GM19324 (cell line): ENCODE results near the gene RHBDD1.
A peak's percentile ranks its signal among the peaks of the same experiment; 100 is the strongest.

ENCODE experiments used
- ATAC-seq: cut with Tn5 transposase; IDR thresholded peaks from one replicate; pipeline ENCODE4 v1.9.1; 2021; ENCODE audit warnings: mild to moderate bottlenecking, moderate library complexity; ENCODE audit not compliant: unreplicated experiment, low FRiP score

The RHBDD1 gene

DNA sequence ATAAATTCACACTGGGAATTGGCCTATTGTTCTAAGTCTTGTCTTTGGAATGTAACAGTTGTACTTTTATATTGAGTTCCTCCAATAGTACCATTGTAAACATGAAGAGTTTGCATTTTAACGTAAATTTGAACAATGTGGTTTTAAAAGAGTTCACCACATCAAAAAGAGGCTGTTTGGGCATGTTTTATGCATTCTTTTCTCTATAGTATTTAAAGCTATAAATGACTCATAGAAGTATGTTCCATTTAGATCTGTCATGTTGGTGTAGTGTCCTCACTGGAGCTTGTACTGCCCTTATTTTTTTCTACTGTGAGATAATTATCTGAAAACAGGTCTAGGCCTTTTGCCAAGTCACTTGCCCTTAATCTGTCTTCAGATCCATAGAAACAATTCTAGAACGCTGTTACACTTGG, 141.9 kb downstream of the RHBDD1 start:
- ATAC-seq: no peak

DNA sequence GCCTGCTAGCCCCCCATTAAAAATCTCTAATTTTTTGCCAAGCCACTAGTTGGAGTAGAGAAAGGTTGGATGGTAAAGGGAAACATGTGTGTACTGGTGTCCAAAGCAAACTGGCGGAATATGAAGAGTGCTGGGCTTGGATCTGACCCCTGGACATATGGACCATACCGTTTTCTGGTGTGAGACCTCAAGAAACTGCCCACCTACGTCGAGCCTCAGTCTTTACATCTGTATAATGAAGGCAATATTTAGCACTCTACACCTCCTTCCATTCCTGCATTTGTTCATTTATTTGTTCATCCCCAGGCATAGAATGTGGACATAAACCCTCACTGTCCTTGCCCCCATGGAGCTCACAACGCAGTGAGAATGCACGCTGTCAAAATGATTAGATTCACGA, 142.4 kb downstream of the RHBDD1 start:
- no peak for ATAC-seq

DNA sequence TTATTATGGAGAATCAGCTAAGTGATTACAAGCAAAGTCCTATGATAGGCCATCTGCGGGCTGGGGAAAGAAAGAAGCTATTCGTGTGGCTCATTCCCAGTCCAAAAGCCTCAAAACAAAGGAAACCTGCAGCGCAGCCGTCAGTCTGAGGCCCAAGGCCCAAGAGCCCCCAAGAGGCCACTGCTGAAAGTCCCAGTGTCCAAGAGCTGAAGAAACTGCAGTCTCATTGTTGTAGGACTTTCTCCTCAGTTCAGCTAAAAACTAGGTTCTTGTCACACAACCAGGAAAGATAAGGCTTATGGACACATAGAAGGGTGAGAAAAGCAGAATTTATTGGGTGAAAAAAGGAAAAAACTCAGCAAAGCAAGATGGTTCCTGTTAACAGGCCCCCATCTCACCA, 143.2 kb downstream of the RHBDD1 start:
- no peak for ATAC-seq

DNA sequence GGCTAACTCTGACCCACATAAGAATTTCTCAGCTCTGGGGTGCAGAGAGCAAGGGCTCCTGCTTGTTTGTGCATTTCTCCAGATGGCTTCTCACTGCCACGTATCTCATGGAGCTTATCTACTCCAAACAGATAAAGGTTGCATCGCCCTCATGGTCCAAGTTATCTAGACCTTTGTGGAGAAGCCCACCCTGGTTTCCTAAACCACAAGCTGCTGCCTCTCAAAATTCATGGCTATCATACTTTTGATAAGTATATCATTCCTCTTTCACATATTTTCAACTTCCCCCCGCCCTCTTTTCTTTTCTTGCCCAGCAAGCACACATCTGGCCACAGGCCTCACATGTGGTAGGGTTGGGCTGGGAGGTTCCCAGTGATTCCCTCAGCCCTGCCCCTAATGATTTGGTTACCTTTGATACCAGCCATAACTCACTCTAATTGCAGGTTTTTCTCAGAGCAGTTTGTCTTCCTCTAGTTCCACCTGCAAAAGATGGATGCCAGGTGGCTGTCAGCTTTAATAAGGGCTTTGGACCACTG, 146.0 kb downstream of the RHBDD1 start:
- no peak for ATAC-seq

DNA sequence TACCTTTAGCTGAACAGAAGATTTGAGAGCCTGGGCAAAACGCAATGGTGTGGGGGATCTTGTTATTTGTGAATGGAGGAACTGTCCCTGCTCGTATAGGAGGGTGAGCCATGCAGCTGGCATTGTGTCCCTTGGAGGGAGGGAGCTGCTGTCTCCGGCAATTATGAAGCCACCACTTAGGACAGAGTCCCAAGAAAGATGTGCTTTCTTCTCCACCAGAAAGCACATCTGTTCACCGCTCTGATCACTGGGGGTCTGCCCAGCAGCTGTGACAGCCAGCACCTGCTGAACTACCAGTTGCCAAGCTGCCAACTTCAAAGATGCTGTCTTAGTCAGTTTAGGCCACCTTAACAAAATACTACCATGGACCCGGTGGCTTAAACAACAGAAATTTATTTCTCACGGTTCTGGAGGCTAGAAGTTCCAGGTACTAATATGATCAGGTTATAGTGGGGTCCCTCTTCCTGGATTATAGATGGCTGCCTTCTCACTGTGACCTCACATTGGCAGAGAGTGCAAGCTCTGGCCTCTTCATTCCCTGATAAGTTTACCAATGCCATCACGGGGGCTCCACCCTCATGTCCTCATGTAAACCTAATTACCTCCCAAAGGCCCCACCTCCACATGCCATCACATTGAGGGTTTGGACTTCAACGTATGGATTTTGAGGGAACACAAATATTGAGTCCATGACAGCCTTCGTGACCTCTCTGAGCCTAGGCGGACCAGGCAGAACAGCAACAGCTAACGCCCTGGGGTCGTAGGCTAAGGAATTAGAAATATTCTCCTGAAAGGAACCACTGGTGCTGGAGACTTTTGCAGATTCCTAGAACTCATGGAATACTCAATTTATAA, 148.3 kb downstream of the RHBDD1 start:
- ATAC-seq: no peak

DNA sequence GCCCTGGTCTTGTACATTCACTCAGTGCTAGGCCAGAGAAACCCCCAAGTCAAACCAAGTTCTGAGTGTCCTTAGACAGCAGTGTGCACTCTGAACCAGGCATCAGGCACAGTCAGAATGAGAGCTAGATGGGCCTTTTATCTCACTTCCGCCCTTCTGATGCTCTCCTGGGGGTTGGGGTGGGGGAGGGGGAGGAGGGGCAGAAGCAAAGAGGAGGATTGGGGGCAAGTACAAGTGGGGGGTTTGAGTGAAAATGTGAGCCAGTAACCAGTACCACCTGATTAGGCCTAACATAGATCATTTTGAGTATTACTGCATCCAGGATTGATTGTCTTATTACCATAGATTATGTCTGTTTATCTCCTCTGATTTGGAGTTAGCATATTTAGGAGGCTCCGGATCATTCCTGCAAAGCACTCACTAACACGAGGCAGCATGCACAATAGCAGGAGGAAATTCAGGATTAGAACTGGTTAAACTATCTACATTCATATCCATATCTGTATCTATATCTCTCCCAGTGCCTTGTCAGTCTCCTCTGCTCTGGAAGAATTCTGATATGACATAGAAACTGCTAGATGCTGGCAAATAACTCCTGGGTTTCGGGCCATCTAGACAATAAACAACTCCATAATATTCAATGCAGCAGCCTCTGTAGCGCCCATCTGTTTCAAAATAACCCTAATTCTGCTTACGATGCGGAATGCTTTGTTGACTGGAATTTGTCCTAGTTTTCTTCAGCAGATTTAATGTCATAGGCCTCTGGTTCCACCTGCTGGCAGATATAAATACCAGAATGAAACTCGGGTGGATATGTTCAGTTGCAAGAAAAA, 149.1 kb downstream of the RHBDD1 start:
- peak; percentile 78 for ATAC-seq

DNA sequence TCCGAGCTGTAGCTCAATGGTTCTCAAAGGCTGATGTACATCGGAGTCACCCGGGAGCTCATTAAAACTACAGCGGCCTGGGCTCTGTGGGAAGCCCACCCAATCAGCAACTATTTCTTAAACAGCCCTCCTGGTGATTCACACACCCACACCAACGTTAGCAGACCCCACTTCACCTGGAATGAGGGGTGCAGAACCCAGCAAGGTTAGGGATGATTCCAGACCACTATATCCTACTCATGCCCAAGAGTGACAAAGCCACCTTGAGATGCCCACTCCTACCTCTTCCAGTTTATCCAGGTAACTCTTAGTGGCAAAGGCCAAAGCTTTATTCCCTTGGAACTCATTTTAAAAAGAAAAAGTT, 149.7 kb downstream of the RHBDD1 start:
- ATAC-seq: no peak

DNA sequence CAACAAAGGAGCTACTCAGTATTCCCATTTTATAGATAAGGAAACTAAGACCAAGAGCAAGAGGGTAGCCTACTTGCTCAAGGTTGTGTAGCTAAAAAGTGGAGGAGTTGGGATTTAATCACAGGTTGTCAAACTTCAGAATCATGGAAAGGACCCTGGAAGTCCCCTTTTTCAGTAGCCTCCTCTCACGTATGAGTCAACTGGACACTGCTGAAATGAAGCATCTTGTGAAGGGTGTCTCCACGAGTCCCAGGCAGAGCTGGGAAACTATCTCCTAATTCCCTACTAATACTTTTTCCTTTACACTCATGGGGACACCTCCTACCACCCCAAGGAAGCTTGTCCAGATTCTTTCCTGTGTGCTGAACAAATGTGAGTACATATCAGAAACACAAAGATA, 155.8 kb downstream of the RHBDD1 start:
- ATAC-seq: no peak

DNA sequence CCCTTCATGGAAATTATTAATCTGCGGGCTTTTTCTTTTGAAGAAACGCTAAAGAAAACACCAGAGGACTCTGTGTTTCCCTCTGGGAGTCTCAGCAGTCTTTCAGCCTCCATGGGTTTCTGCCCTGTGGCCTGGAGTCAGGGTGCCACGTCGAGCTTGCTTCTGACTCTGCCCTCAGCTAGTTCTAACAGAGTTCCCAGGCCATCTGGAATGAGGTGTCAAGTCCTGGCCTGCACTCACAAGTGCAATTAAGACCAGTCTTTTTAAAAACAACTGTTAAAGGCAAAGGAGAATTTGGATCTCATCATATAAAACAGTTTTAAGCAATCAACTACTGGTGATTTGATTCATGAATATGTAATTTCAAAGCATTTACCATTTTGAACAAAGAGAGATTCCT, 157.3 kb downstream of the RHBDD1 start:
- no peak for ATAC-seq

DNA sequence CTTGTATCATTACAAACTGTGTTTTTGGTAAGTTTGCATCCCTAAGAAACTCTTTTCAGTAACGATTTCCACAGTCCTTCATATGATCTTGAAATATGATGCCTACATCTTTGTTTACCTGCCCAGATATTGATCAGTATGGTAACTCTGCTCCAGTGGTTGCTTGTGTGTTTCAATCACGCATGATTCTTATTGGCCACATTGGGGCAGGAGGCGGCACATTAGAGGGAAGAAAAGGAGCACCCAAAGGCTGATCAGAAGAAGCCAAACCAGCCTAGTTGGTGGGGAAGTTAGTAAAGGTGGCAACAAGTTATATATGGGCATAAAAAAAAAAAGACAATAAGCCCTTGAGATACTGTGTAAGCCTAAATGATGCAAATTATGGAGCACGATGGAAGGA, 158.9 kb downstream of the RHBDD1 start:
- ATAC-seq: no peak

DNA sequence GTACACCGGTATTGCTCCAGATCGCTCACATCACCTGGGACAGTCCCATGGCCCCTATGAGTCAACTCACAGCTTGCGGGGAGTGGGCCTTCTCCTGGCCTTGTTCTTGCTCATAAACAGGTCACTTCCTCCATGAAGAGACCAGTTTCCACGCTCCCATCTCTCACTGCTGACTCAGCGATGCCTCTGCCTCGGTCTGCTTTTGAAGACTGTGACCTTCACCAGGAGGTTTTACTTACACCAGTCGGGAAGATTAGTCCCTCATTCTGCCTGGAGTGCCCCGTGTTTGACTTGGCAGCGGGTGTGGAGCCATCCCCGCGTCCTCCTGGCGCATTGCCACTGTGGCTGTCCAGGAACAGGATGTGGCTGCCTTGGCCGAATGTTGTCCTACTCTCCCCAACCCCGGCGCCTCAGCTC, 159.8 kb downstream of the RHBDD1 start:
- ATAC-seq: no peak

DNA sequence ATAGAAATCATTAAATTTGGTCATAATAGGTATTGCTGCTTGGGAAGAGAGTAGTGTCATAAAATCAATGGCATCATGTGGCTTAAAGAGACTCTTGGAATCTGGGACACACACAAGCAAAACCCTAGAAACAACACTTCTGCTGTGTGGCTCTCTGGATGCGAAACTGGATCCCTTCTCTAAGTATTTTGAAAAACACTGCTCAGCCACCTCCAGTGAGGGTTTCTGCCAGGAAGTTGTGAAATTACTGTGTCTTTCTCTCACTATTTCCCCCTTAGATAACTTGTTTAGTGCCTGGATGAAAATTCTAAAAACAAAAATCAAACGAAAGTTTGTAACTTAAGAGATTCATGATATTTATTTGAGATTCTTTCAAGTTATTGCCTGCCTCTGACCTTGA, 163.8 kb downstream of the RHBDD1 start:
- no peak for ATAC-seq

DNA sequence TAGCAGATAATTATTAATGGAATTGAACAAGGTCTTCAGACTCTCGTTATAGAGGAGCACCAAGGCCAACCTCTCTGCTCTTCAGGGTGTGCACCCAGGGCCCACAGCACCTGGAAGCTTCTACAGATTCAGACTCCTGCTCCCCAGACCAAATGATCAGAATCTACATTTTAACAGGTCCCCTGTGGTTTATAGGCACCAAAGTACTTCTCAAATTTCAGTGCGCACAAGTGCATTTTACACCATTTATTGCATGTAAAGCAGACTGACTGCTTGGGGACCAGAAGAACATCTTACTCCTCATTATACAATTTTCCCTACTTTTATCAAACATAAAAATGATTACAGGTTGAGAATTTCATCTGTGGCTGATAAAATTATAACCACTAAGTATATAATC, 164.3 kb downstream of the RHBDD1 start:
- ATAC-seq: no peak

DNA sequence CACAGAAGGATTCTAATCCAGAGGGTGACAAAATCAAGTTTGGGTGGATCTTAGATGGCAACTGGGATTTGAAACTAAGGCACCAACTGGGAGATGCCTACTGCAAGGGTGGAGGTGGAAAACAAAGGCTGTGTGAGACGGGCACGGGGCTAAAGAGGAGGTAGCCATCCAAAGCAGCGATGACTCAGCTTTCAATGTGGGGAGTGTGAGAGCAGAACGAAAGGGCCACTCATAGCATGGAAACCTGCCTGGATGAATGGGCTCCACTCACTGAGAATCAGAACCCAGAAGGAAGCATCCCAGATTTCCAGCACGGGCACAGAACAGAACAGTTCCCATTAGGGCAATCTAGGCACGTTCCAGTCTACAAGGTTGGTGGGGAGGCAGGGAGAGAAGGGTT, 168.6 kb downstream of the RHBDD1 start:
- ATAC-seq: no peak

DNA sequence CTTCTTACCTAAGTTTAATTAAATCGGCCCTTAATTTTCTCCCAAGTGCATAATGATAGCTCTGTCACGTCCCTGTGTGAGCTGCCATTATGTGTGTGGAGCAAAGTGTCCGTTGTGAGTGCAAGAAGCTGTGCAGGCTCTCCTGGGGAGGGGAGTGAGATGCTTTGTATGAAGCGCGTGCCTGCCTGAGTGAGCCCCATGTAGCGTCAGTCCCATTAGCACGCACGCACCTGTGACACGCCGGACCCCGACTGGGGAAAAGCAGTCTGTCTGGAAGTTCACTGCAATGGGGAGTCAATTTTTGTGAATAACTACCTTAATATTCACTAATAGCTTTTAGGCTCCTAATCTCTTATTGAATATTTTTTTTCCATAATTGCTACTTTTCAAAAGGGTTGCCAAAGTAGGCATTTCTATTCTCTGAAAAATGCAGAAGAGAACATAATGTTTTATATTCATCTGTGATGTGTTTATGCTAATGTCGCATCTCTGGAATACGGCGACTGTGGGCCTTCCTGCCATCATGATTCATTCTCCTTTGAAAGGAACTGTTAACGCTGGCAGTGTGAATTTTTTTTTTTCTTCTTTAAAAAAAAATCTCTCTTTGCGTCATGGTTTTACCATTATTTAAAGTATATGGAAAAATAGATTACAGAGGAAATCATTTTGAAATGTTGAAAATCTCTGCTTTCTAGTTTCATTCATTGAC, 170.5 kb downstream of the RHBDD1 start:
- ATAC-seq: no peak

DNA sequence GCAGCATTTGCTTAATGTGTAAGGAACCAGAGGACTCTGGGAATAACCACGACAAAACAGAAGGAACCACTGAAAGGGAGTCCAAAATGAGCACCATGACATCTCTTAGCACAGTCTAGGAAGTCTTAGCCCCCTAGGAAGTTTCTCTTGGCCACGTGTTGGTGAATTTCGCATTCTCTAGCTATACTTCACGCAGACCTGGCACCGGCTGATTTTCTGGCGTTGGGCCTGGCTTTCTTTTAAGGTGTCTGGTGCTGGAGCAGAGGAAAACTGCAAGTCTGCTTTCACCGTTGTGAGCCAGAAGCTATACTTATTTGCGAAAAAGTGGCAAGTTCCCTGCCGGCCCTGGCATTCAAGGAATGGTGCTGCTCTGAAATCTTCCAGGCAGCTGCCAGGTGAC, 171.3 kb downstream of the RHBDD1 start:
- no peak for ATAC-seq

DNA sequence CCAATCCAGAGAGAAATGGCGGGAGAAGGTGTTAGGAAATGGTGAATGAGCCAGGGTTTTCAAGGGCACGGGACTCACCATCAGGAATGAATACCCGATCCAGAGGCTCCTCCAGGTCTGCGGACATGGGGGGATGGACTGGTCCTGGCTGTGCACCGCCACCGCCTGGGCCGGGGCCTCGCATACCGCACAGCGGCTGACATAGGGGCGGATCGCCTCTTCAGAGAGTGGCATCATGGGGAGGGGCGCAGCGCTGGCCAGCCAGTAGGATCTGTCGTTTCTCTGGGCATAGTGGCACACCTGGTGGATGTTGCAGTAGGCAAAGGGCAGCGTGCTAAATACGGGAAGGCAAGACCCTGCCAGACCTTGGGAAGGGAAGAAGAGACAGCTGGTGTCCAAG, 172.1 kb downstream of the RHBDD1 start:
- no peak for ATAC-seq

DNA sequence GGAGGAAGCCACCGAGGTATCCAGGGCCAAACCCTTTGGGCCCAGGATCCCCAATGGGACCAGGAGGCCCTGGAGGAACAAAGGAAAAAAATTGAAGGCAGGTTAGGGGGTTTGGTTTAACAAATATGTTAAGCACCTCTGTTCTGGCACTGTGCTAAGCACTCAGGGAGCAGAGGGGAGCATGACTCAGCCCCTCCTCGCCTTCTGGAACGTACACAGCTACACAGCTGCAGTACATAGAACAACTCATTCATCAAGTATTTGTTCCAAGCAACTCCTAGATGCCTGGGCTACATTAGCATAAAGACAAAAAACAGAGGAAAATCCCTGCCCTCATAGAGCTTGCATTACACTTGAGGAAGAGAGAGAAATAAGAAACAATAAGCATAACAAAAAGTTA, 174.6 kb downstream of the RHBDD1 start:
- no peak for ATAC-seq

DNA sequence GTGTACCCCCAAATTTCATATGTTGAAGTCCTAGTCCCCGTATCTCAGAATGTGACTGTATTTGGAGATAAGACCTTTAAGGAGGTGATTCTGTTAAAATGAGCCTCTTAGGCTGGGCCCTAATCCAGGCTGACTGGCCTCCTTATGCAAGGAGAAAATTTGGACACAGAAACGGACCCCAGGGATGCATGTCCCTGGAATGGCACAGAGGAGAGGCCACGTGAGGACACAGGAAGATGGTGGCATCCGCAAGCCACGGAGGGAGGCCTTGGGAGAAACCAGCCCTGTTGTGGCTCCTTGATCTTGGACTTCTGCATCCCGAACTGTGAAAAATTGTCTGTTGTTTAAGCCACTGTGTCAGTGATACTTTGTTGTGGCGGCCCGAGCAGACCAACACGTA, 177.5 kb downstream of the RHBDD1 start:
- ATAC-seq: no peak

DNA sequence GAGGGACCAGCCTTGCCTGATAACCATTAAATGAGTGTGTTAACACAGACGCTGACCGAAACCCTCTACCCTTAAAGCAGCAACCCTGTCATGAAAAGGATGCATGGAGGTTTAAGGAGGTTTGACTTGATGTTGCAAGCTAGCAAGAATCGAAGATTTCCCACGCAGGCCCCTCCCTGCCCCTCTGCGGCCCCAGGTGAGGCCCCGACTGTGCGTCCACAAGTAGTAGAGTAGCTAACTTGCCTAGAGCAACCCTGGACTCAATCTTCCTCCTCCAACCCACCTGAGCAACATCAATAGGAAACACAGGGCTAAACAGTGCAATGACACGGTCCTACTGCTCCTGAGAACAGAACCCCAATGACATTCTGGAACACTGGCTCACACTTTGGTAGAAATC, 178.0 kb downstream of the RHBDD1 start:
- ATAC-seq: no peak

DNA sequence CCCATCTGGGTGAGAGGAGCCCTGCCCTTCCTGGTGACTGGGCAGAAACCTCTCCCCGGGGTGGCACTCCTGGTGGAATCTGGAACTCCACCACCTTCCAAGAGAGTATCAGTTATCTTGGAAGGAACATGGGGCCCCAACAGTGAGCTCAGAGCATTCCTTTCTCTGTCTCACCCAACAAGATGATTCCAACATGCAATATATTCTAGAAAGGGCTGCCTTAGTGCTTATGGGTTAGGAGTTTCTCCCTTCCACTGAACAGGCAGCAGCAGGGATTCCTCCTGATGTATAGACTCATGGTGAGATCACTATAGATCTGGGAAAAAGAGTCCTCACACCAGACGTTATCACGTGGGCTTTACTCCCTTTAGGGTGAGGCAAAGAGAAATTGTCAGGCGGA, 181.0 kb downstream of the RHBDD1 start:
- no peak for ATAC-seq
